ENCODE results near the gene CATSPER4.

DNA sequence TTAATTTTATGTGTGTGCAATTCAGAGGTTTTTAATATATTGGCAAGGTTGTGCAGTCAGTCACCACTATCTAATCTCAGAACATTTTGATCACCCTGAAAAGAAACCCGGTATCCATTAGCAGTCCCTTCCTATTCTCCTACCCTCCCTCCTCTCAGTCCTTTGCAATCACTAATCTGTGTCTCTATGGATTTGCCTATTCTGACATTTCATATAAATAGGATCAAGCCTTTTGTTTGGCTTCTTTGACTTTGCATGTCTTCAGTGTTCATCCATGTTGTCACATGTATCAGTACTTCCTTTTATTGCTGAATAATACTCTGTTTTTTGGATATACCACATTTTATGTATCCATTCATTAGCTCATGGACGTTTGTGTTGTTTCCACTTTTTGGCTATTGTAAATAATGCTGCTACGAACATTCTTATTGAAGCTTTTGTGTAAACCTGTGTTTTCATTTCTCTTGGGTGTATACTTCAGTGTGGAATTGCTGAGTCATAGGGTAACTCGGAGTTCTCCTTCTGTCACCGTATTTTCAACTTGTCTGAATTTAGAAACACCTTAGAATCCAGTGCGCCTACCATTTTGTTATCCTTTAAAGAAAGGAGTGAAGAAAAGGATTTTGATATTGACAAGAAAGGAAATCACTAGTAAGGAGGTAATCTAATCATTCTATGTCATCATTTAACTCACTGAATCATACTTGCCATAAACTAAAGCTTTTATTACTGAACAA, 47.0 kb downstream of the CATSPER4 start:
- no peak for TF ChIP-seq POLR2AphosphoS5 (IDR thresholded peaks at IDR 0.05; ENCODE audit: low read depth)
- no peak for TF ChIP-seq CREB1 (CRISPR knock-in tag; IDR thresholded peaks at IDR 0.05; ENCODE audit: low read depth)
- TF ChIP-seq, protein P1, sequence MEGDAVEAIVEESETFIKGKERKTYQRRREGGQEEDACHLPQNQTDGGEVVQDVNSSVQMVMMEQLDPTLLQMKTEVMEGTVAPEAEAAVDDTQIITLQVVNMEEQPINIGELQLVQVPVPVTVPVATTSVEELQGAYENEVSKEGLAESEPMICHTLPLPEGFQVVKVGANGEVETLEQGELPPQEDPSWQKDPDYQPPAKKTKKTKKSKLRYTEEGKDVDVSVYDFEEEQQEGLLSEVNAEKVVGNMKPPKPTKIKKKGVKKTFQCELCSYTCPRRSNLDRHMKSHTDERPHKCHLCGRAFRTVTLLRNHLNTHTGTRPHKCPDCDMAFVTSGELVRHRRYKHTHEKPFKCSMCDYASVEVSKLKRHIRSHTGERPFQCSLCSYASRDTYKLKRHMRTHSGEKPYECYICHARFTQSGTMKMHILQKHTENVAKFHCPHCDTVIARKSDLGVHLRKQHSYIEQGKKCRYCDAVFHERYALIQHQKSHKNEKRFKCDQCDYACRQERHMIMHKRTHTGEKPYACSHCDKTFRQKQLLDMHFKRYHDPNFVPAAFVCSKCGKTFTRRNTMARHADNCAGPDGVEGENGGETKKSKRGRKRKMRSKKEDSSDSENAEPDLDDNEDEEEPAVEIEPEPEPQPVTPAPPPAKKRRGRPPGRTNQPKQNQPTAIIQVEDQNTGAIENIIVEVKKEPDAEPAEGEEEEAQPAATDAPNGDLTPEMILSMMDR (conservative IDR thresholded peaks at IDR 0.05; ENCODE audit: low read depth in 2 of 2), result no peak
- no peak for TF ChIP-seq NANOG (IDR thresholded peaks at IDR 0.05; ENCODE audit: borderline replicate concordance)
- TF ChIP-seq, protein P2, sequence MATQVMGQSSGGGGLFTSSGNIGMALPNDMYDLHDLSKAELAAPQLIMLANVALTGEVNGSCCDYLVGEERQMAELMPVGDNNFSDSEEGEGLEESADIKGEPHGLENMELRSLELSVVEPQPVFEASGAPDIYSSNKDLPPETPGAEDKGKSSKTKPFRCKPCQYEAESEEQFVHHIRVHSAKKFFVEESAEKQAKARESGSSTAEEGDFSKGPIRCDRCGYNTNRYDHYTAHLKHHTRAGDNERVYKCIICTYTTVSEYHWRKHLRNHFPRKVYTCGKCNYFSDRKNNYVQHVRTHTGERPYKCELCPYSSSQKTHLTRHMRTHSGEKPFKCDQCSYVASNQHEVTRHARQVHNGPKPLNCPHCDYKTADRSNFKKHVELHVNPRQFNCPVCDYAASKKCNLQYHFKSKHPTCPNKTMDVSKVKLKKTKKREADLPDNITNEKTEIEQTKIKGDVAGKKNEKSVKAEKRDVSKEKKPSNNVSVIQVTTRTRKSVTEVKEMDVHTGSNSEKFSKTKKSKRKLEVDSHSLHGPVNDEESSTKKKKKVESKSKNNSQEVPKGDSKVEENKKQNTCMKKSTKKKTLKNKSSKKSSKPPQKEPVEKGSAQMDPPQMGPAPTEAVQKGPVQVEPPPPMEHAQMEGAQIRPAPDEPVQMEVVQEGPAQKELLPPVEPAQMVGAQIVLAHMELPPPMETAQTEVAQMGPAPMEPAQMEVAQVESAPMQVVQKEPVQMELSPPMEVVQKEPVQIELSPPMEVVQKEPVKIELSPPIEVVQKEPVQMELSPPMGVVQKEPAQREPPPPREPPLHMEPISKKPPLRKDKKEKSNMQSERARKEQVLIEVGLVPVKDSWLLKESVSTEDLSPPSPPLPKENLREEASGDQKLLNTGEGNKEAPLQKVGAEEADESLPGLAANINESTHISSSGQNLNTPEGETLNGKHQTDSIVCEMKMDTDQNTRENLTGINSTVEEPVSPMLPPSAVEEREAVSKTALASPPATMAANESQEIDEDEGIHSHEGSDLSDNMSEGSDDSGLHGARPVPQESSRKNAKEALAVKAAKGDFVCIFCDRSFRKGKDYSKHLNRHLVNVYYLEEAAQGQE (IDR thresholded peaks at IDR 0.05; ENCODE audit: unreplicated experiment), result no peak

Measured in GM23338 (cell line).